GM19372 (cell line): ENCODE measurements around the gene UBXN10.

Source experiments
- ATAC-seq: cut with Tn5 transposase; IDR thresholded peaks from one replicate; pipeline ENCODE4 v1.9.1; 2021; ENCODE audit warnings: mild to moderate bottlenecking, low read depth, moderate library complexity; ENCODE audit not compliant: unreplicated experiment

Gene UBXN10

DNA sequence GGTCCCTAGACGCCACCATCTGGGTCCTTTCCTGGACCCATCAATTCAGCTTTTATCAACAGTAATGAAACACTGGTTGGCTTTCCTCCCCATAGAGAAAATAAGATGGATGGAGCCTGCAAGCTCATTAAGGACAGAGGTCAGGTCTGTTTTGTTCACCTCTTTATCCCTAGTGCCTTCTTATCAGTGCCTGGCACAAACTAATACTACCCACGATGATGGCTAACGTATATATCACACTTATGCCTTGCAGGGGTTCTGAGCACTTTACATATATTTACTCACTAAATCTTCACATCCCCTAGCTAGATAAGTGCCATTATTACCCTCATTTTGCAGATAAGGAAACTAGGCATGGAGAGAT is 5.1 kb upstream of the UBXN10 start:
- ATAC-seq, result no peak

DNA sequence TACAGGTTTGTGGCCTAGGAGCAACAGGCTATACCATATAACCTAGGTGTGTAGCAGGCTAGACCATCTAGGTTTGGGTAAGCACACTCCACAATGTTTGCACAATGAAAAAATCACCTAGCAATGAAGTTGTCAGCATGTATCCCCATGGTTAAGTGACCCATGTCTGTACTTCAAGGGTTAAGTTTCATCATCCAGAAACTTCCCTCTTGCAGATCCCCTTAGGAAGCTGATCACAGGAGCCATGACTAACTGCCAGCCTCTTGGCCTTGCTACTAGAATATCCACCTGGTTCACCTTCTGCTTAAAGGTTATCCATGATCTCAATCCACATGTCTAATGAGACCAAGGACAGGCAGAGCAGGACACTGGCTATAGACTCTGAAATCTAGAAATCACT is 3.5 kb upstream of the UBXN10 start:
- no peak for ATAC-seq

DNA sequence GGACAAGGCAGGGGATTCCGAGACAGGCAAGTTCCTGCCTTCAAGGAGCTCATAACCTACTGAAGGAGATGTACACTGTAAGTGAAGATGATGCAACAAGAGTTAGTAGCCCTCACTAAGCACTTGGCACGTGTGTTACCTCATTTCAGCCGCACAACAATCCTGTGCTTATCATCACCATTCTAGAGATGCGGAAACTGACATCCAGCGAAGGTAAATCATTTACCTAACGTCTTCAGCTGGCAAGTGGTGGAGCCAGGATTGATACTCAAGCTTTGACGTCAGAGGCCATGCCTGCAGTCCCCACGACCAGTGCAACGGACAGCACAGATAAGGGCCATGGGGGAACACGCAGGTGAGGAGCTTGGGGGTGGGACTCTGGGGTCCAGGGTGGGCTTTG is 2.9 kb upstream of the UBXN10 start:
- no peak for ATAC-seq

DNA sequence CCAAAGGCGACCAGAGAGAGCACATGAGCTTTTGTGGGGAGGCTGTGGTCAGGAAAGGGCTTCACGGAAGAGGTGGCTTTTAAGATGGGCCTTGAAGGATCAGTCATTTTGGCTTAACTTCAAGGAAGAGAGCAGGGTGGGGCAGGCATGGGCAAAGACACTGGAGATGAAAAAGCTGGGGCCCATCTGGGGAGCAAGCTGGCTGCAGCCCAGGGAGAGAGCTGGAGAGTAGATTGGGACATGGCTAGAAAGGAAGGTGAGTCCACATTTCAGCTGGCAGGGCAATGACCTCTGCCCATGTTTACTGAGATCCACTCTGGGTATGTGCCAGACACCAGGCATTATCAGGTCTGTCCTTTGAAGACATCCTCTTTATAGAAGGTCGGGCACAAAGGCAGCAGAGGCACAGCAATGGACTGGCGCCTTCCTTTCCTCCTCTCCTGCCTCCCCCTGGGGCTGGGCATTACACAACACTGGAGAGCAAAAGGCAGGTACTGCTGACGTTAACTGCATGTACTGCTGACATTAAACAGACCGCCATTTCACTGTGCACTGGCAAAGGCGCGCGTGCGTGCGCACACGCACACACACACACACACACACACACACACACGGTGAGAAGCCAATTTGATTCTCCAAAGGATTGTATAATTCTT is 2.2 kb upstream of the UBXN10 start:
- ATAC-seq, result no peak

GRCh38 chr1:20184481-20184900 is 1.4 kb upstream of the UBXN10 start:
- ATAC-seq, result no peak

GRCh38 chr1:20184997-20185833 is 681 bp upstream of the UBXN10 start:
- ATAC-seq, result no peak

DNA sequence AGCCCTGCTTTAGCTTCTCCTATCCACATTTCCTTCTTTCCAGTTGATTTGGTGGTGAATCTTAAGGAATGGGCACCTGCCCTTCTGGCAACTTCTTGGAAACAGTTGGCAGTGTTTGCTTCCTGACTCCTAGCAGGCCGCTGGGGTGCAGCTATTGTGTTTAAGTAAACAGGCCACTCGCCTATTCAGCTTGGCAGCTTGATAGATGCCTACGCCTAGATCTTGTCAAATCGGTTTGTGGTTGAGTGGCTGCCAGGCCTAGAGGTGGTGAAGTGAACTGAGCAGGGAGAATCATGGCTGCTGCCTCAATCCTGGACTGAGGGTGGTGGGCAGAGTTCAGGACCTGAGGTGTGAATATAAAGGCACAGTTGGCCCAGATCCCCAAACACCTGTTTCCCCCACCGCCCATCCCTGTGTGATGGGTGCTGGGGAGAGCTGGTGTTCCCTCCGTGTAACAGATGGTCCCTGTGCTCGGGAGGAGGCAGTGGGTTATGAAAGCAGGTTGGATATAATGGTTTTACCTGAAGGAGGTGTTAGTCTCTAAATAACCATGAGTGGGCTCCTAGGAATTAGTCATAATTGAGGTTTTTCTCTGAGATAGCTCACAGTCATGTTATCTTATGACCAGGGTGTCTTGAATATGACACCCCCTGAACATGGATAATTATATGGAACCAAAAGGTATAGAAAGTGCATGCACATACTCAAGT is 1.4 kb downstream of the UBXN10 start:
- ATAC-seq, result no peak

DNA sequence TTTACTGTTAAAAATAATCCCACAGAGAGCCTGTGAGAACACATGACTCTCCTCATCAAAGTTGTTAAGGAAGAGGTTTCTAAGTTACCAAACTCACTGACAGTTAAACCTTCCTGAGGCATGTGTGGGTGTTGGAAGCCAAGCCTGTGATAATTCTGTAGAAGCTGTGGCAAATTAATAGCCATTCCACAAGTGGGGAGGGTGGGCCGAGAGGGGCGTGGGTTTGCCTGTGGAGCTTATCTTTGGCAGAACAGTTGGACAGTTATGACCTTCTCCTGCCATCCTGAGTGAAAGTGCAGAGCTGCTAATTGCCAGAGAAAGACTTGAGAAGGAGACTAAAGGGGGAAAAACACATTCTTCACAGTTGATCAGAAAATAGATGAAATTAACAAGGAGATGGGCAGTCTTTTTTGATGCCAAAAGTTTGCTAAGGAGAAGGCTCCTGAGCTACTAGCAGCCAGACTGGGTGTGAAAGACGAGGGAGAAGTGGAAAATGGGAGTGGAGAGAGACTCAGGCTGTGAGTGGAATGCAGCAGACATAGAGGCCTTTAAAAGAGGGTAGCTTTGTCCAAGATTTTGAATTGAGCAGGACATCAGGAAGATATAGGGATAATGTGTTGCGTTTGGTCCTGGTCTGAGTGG is 2.0 kb downstream of the UBXN10 start:
- ATAC-seq, result no peak

- no peak for ATAC-seq
These were observed 2.5 kb downstream of the UBXN10 start for GRCh38 chr1:20188455-20188817.

- no peak for ATAC-seq
These were observed 3.8 kb downstream of the UBXN10 start for GRCh38 chr1:20189664-20190063.

- no peak for ATAC-seq
These were observed 4.6 kb downstream of the UBXN10 start for GRCh38 chr1:20190256-20191160.

- no peak for ATAC-seq
These were observed 5.5 kb downstream of the UBXN10 start for GRCh38 chr1:20191266-20191825.

- ATAC-seq, result no peak
These were observed 6.5 kb downstream of the UBXN10 start for GRCh38 chr1:20192364-20192763.

DNA sequence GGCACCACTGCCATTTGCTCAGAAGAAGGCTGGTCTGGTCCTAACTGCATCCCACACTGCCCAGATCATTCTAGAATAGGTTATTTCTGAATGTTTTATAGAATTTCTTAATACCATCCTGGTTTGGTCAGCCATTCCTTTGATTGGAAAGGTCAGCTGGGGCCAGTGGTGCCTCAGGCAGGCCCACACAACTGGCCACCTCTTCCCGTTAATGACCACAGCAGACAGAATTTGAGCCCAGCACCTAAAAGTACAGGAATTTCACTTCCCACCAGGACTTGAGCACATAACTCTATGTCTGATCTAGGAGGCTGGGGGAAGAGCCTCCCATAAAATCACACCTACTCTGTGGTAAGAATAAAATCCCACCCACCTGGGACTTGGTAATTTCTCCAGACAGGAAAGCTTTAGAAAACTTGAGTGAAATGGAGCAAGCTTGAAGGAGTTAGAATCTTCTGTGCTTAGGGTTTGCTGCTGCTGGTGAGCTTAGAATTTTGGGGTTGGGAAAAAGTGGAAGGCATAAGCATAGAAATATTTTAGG is 7.0 kb downstream of the UBXN10 start:
- no peak for ATAC-seq

- ATAC-seq, result no peak
These were observed 8.3 kb downstream of the UBXN10 start for GRCh38 chr1:20194224-20194623.

GRCh38 chr1:20194757-20195461 is 9.0 kb downstream of the UBXN10 start:
- ATAC-seq, result no peak

DNA sequence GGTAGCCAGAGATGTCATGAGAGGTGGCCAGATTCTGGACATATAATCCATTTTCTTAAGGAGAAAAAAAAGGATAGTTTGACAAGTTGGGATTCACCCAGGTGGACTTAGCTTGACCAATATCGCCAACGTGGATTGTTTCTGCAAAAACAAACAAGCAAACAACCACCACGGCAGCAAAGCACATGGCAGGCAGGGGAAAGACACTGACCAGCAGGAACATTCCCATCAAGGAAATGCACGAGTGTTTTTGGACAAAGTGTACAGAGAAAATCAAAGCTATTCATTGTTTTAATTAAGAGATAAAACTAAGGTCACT is 9.5 kb downstream of the UBXN10 start:
- ATAC-seq, result no peak

DNA sequence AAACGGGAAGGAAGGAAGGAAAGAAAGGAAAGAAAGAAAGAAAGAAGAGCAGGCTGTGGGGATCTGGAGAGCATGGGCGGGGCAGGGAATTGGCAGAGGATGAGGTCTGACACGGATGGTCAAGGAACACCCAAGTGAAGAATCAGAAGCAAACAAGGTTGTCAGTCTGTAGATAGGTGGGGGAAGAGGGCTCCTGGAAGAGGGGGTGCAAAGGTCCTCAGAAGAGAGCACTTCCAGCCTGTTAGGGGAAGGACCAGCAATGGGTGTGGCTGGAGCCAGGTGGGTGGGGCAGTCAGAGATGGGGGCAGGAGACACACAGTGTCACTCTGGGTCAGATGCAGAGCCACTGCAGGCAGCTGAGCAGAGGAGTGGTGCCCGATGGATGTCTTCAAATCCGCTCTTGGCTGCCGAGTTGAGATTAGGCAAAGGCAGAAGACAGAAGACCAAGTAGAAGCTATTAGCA is 11.5 kb downstream of the UBXN10 start:
- ATAC-seq, result no peak

GRCh38 chr1:20198296-20198695 is 12.4 kb downstream of the UBXN10 start:
- ATAC-seq, result no peak
